ENCODE results near the gene PCSK1. TPM values are rescaled to one million over a fixed set of nuclear protein-coding genes. Genes with fewer than 3 reads are reported as not detected.

The PCSK1 gene
- total RNA-seq, 1 experiment from 2014 or later, result not detected

GRCh38 chr5:96384353-96384752, 48.7 kb downstream of the PCSK1 start:
- H3K4me2 ChIP-seq, result peak overlapping the region; percentile 37; the same call in 1 of the 2 replicates
- no peak for TF ChIP-seq EZH2 (IDR thresholded peaks at IDR 0.05; ENCODE audit: low read depth)
- TF ChIP-seq, protein P1, sequence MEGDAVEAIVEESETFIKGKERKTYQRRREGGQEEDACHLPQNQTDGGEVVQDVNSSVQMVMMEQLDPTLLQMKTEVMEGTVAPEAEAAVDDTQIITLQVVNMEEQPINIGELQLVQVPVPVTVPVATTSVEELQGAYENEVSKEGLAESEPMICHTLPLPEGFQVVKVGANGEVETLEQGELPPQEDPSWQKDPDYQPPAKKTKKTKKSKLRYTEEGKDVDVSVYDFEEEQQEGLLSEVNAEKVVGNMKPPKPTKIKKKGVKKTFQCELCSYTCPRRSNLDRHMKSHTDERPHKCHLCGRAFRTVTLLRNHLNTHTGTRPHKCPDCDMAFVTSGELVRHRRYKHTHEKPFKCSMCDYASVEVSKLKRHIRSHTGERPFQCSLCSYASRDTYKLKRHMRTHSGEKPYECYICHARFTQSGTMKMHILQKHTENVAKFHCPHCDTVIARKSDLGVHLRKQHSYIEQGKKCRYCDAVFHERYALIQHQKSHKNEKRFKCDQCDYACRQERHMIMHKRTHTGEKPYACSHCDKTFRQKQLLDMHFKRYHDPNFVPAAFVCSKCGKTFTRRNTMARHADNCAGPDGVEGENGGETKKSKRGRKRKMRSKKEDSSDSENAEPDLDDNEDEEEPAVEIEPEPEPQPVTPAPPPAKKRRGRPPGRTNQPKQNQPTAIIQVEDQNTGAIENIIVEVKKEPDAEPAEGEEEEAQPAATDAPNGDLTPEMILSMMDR (conservative IDR thresholded peaks at IDR 0.05), result no peak
- BruUV-seq (replicated peaks), result no TSS peak

DNA sequence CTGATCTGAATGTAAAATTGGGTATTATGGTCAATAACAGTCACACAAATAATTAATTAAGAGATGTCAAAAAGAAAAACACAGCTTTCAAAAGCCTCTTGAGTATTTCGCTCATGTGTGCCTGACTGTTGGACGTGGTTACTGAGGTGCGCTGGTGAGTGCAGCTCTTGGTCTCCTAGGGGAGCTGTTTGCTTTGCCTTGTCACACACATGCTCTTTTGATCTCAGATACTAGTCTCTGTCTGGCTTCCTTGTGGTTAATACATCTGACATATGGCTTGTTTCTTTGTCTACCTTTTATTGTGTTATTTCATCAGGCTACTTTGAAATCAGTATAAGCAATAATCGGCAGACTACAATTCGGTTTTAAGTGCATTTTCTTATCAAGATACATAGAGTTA, 51.5 kb downstream of the PCSK1 start:
- Histone ChIP-seq H3F3A (ENCODE audit: insufficient read depth, low read depth) (no peaks in the 10 kb centered on the region), H3K9me2 (ENCODE audit: insufficient read depth) (no peaks in the 10 kb centered on the region), H3K36me3 (ENCODE audit: low read depth) (no peaks in the 10 kb centered on the region), H2AFZ (no peak overlapping the region), H3K9me3 (ENCODE audit: insufficient read depth, low read depth) (no peaks in the 10 kb centered on the region), H3K4me3 (no peak overlapping the region), H3K79me2 (ENCODE audit: low read depth) (no peaks in the 10 kb centered on the region), H4K20me1 (ENCODE audit: insufficient read depth) (no peaks in the 10 kb centered on the region), H3K4me1 (replicated peaks; ENCODE audit: insufficient read depth) (peaks cover 11% of the 10 kb centered on the region), H3K27me3 (ENCODE audit: insufficient read depth, low read depth) (no peaks in the 10 kb centered on the region), H3K4me2 (no peak overlapping the region), H3K27ac (no peak overlapping the region)
- intact Hi-C loops (cut with micrococcal nuclease; ENCODE audit: unreplicated experiment), result no loop called here
- no TSS peak for BruUV-seq (replicated peaks)
- ChIA-PET CTCF (no interaction called here), POLR2A (ENCODE audit: unreplicated experiment) (no interaction called here)
- DNase-seq, result no peak
- no peak for TF ChIP-seq EZH2 (IDR thresholded peaks at IDR 0.05; ENCODE audit: low read depth)
- TF ChIP-seq, protein P1 (conservative IDR thresholded peaks at IDR 0.05), result no peak

More at GRCh38 chr5:96384353-96384752, 48.7 kb downstream of the PCSK1 start:
- Histone ChIP-seq H3K79me2 (ENCODE audit: low read depth) (no peaks in the 10 kb centered on the region), H3K4me1 (replicated peaks; ENCODE audit: insufficient read depth) (peaks cover 11% of the 10 kb centered on the region), H3K27me3 (ENCODE audit: insufficient read depth, low read depth) (no peaks in the 10 kb centered on the region), H3K4me3 (no peak overlapping the region), H2AFZ (no peak overlapping the region), H3K27ac (no peak overlapping the region), H3F3A (ENCODE audit: insufficient read depth, low read depth) (no peaks in the 10 kb centered on the region), H3K36me3 (ENCODE audit: low read depth) (no peaks in the 10 kb centered on the region), H3K9me3 (ENCODE audit: insufficient read depth, low read depth) (no peaks in the 10 kb centered on the region), H3K9me2 (ENCODE audit: insufficient read depth) (no peaks in the 10 kb centered on the region), H4K20me1 (ENCODE audit: insufficient read depth) (no peaks in the 10 kb centered on the region)
- ChIA-PET POLR2A (ENCODE audit: unreplicated experiment) (interaction anchor here (0.6 kb wide), 1 partner anchor 708 kb away, joined by 11 read pairs; no protein-coding TSS in a partner anchor), CTCF (no interaction called here)
- intact Hi-C loops (cut with micrococcal nuclease; ENCODE audit: unreplicated experiment), result no loop called here
- peak; percentile 64 to 76 for DNase-seq

GRCh38 chr5:96379896-96380295, 53.2 kb downstream of the PCSK1 start:
- Histone ChIP-seq H3K79me2 (ENCODE audit: low read depth) (no peaks in the 10 kb centered on the region), H3K4me1 (replicated peaks; ENCODE audit: insufficient read depth) (peaks cover 11% of the 10 kb centered on the region), H3F3A (ENCODE audit: insufficient read depth, low read depth) (no peaks in the 10 kb centered on the region), H3K4me2 (no peak overlapping the region), H3K36me3 (ENCODE audit: low read depth) (no peaks in the 10 kb centered on the region), H2AFZ (no peak overlapping the region), H3K27me3 (ENCODE audit: insufficient read depth, low read depth) (no peaks in the 10 kb centered on the region), H4K20me1 (ENCODE audit: insufficient read depth) (no peaks in the 10 kb centered on the region), H3K27ac (no peak overlapping the region), H3K4me3 (no peak overlapping the region), H3K9me3 (ENCODE audit: insufficient read depth, low read depth) (no peaks in the 10 kb centered on the region), H3K9me2 (ENCODE audit: insufficient read depth) (no peaks in the 10 kb centered on the region)
- DNase-seq, result no peak
- ChIA-PET POLR2A (ENCODE audit: unreplicated experiment) (no interaction called here), CTCF (no interaction called here)
- intact Hi-C loops (cut with micrococcal nuclease; ENCODE audit: unreplicated experiment), result no loop called here
- TF ChIP-seq EZH2 (IDR thresholded peaks at IDR 0.05; ENCODE audit: low read depth), result no peak
- TF ChIP-seq, protein P1 (conservative IDR thresholded peaks at IDR 0.05), result no peak
- BruUV-seq (replicated peaks), result no TSS peak

Data from PC-9 (cell line).